NCI-H2227 (cell line): ENCODE measurements around the gene SORL1.

Experiments used
- DNase-seq: peaks from one replicate; lab custom pipeline; 2025; ENCODE audit not compliant: unreplicated experiment; lab: John Stamatoyannopoulos, UW

The SORL1 gene

DNA sequence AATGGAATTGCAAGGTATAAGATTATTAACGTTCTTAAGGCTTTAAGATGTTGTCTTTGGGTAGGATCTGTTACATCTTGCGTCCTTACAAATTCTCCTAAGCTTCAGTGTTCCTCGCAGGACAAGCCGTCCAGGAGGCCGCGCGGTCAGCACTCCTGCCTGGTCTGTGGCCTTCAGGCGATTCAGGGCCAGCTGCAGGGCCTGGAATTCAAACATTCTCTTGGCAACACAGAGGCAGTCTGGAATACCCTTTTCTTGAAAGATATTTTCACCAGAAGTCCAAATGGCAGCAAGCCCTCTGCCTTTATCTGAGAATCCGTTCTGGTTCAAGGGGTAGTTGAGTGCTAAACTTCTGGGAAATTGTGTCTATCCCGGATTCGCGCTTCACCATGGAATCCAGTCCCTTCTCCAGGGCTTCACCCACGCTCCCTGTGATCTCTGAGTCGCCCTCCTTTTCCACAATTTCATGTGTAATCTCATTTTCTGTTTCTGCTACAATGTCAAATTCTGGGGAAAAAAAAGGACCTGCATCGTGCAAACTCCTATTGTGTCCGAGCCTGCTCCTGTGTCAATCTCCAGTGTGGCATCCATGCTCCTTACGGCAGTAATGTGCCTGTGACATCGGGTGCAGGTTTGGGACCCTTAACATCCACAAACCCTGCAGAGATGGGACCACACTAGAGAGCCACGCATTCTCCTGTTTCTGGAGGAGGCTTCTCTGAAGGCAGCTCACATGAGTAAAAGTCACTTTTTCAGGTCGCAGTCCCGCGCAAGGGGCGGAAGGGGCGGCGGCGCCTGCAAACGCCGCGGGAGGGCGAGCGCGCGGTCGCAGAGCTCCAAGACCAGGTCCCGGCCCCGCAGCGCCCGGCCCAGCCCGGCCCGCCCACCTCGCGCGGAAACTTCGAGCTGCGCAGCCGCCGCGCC, 25.4 kb upstream of the SORL1 start:
- DNase-seq: peak; percentile 16

DNA sequence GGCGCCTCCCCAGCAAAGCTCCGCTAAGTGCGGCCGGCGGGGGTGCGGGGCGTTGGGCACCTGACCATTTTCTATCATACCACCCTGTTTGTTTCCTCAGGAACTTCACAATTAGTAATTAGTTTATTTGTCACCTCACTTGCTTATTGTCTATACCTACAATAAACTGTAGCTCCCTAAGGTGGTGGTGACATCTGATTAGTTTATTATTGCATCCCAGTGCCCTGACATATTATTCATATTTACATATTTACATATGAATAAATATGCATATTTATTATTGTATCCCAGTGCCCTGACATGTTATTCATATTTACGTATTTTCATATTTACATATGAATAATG, 24.7 kb upstream of the SORL1 start:
- no peak for DNase-seq

DNA sequence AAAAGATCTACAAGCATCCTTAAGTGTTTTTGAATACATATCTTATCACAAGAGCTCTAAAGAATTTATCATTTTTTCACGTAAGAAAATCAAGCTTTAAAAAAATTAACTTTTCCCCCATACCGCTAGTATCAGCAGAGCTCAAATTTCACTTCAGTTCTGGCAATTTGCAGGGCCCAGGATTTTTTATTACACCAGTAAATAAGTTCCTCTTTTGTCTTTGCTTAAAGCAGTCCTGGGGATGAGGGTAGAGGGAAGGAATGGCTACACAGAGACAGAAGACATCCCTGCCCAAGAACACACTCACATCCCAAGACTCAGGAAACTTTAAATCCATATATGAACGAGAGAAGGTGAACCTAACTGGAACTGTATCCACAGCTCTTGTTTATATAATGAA, 22.6 kb upstream of the SORL1 start:
- no peak for DNase-seq

DNA sequence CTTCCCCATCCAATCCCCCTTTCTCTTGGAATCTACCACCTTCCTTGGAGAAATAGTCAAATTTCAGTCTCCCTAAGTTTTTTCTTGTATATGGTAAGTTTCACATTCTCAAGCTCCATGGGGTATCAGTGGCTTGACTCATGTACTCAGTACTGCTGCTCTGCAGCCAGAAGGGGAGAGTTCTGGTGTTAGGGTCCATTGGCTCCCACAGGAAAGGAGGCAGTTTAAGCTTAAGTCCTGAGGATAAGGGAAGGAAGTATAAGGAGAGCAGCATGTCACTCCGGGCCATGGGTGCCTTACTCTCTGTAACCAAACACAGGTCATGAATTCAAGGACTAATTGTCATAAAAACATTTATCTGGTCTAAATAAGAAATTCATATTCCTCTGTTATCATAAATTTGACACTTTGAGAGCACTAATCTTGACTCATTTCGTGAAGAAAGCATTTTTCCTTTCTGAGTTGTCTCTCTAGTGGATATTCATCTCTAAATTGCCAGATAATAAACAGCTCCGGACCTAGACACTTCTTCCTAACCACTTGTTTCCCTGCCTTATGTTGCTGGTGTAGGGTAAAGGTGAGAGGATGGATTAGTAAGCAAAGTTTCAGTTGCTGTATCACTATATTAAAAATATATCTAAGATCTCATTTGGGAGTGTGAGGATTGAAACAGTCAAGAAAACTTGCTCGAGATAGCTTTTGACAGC, 20.1 kb upstream of the SORL1 start:
- no peak for DNase-seq

DNA sequence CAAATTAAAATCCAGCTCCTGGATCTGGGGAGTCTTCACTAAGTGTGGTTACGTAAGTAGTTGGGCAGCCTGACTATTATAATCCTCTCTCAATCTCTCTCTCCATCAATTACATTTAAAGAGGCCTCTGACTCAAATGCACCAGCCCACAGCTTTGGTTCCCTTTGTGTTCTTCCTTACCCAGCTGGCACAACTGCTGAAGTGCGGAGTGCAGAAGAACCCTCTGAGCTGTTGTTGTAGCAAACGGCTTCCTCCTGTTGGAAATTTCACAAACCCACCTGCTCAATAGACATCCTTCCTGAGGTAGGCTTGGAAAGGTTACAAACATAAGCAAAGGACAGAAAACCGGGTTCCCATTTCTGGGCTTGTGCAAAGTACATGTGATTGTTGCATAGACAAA, 17.0 kb upstream of the SORL1 start:
- DNase-seq: peak; percentile 7

DNA sequence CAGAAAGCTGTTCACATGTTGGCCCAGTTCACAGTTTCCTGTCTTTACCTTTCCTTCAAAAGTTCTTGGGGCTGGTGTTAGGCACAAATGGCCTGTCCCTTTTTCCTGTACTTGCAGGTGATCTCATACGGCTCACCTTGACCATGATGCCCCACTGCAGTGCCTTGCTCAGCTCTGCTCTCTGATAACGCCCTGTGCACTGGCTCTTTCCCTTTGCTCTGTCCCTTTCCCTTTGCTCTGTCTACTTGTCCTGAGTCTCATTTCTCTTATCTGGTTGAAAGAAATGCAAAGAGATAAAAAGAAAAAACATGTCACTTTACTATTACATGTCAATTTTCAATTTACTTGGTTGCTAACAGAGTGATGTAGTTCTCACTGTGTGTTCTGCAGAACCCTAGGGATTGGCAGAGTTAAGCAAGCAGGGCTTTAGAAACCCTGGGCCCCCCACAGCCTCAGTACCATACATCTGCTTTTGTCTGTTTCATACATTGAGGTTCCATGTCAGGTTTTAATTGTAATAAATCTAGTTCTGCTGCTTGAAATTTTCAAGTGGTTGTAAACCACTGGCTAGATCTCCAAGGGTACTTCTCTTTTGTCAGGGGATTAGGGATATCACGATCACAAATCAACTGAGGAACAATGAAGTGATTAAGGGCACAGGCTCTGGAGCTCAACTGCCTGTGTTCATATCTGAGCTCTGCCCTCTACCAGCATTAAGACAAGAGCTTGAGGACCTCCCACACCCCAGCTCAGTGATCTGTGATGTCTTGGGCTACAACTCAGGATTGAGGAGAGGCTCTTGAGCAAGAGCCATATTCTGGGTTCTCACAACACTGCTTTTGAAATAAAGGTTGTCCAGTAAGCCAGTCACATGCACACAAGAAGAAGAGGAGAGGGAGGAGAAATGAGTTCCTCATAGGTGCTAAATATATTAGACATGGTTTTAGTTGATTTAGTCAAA, 16.3 kb upstream of the SORL1 start:
- no peak for DNase-seq

DNA sequence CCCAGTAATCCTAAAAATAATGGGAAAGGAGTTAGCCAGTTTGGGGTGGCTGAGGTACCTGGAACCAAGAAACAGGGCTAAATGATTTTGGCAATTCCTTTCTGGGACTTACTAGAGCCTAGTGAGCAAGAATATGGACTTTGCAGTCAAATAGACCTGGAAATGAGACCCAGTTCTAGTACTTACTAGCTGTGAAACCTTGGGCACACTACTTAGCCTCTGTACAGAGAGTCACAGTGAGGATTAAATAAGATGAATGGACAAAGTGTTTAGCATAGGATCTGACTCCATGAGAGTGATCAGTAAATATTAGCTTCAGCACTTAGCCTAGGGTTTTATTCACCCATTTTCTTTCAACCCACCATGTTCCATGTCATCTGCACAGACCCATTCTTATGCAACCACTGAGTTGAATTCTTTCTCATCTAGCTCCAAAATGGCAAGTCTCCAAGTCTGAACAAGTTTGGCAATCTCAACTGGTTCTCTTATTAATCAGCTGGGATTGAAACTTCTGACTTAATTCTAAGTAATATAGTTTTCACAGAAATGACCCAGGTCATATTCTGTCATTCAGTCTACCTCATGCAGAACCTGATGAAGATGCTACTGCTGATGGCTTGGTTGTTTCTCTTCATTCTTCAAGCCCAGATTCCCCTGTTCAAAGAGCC, 15.0 kb upstream of the SORL1 start:
- DNase-seq: no peak

DNA sequence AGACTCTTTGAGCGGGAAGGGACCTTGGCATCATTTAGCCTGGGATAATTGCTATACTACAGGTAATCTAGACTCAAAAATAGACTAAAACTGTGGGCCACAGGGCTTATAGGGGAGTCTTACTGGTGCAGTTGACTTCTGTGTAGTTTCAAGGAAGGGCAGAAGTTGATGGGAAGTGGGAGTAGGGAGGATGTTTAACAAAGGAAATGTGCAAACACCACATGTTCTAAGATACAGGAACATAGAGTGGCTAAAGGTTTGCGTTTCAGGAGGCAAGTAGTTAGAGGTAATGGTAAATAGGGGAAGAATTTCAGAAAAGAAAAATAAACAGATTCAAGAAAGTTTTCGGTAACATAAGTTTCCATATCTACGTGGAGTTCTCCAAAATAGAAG, 14.4 kb upstream of the SORL1 start:
- no peak for DNase-seq

DNA sequence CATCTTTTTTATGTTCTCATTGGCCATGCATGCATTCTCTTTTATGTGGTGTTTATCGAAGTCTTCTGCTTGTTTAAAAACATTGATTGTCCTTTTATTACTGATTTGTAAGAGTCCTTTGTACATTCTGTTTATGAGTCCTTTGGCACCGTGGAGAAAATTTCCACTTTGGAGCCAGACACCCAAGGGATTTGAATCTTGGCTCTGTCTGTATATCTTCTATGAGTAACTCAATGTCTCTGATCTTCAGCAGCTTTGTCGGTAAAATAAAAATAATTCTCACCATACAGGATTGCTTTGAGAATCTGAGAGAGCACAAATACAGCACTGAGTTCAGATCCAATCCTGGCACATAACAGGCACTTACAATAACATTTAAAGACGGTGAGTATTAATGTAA, 12.8 kb upstream of the SORL1 start:
- DNase-seq: no peak

DNA sequence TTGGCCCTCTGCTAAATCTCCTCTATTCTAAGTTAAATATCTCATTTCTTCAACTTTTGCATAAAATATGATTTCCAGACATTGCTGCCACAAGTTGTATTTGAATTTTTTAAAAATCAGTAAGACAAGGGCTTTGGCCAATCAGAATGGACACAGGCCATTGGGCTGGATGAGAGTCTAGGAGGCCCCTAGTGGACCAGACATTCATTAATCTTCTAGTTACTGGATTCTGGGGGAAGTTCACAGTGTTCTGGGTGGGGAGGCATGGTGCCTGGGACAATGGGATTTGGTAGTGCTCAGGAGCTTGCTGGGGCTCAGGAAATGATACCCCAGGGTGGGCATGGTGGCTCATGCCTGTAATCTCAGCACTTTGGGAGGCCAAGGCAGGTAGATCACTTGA, 12.4 kb upstream of the SORL1 start:
- DNase-seq: no peak

DNA sequence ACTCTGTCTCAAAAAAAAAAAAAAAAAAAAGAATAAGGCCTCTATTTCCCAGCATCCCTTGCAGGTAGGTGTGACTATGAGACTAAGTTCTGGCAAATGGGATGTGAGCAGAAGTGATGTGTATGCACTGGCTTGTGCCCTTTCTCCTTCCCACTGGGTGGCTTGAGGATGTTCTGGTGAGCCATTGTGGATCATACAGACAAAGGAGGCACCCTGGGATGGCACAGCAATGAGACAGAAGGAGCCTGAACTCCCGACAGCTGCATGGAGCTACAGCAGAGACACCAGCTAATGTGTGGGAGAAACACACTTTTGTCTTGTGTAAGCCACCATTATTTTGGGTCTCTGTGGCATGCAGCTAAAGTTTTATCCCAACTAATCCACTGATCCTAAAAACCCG, 10.6 kb upstream of the SORL1 start:
- no peak for DNase-seq

DNA sequence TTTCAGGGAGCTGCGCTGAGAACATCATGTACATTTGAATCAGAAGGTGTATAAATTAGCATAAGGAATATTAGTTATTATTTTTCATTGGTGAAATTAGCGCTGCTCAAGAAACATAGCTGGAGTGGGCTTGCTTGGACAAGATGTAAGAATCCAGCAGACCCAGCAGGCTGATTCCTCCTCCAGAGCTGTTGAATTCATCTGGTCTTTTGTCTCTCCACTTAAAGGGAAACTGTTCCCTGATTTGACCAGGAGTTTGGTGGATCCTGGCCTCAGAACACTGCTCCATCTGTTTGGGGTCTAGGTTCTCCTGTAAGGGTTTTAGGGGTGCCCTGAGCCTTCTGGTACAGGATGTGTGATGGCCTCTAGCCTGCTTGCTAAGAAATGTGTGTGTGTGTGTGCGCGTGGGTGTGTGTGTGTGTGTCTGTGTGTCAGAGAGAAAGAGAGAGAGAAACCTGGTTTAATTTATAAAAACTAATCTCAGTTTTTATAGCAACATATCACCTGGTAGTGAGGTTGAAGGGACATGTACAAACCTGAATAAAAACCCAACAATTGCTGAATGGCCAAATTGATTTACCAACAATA, 8.3 kb upstream of the SORL1 start:
- DNase-seq: no peak

DNA sequence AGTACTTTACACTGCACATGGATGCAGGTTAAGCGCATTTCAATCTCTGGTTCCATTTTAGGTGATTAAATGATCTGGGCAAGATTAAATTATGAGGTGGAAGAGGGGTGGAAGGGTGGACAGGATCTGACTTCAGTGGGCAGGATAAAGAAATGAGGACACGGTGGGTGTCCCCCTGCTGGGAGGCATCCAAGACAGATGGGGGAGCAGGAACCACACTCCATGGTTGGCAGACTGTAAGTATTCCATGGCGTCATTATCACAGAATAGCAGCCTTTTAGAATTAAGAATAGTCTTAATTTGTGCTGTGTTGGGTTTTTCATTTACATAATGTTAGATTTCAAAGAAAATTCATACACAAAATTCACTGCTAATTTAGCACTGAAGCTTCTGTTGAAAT, 7.6 kb upstream of the SORL1 start:
- DNase-seq: no peak

DNA sequence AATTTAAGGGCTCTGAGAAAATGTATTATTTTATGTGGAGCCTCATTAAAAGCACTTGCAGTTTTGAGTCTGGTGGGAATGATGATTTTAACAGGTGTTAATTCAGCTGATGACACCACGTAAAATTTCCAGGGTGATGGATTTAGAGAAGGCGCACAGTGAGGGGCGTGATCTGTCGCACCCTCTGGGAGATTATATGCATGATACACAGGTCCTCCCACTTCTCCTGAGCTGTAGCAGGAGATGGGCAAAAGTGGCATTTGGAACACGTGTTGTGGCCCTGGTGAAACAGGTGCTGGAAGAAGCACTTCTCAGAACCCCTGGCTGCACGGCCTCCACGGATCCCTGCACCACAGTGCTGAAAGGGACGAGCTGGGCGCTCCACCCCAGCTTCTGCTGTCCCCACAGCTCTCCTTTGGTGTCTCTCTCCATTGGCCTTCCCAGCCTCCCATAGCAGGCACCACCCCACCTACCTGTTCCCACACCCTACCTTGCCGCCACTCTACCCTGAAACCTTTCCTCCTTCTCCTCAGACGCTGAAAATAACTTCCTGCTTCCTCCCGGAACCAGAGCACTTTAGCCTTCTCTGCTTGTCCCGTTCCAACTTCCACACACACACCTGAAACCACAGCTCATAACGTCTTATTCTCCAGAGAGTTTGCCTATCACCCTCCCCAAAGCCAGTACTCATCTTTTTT, 6.9 kb upstream of the SORL1 start:
- no peak for DNase-seq

DNA sequence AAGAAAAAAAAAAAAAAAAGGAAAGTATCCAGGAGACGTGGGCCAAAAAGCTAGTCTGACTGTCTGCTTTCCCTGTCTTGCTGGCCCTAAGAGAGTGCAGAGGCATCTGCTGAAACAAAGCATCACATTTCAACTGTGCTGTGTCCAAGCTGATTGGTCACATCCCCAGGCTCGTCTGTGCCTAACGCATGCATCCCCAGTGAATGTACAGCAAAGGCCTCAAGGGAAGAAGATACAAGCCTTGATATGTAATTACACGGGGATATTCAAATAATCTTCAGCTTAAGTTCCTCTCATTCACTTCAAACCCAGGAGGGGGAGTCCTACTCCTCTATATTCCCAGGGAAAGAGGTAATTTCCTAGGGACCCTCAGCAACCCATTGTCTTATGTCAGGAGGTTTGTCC, 5.4 kb upstream of the SORL1 start:
- no peak for DNase-seq

DNA sequence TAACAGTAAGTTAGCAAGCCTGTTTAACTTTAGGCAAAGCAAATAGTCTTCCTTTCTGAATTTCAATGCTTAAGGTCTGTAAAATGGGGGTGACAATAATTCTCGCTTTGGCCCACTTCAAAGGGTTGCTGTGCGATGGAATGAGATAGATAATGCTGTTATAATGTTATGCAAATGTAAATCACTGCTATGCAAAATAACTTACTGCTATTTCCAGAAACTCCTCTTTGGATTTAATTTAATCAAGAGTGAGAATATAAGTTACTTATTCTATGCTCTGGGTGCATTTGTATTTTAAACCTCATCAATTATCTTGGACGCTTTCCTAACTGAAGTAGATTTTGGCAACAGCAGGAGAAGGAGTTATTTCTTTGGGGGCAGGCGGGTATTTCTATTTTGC, 4.1 kb upstream of the SORL1 start:
- DNase-seq: no peak

DNA sequence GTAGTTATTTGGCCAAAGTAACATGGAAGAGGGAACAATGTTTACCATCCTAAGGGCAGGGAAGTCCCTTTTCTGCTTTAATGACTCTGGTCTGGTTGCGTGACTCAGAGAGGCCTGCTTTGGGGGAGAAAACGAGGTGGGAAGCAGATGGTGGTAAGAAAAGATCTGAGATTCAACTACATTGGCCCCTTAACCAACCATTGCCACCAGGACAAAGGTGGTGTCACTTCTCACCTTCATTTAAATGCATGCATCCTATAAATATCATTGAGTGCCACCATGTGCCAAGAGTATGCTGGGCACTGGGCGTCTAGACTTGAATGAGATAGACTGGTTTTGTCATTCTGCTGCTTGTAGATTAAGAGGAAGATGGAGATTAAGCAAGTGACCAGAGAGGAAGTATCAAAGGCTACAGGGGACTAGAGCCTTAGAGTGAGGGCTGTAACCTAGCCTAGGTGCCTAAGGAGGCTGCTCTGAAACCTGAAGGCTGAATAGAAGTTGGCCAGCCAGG, 3.6 kb upstream of the SORL1 start:
- DNase-seq: no peak

DNA sequence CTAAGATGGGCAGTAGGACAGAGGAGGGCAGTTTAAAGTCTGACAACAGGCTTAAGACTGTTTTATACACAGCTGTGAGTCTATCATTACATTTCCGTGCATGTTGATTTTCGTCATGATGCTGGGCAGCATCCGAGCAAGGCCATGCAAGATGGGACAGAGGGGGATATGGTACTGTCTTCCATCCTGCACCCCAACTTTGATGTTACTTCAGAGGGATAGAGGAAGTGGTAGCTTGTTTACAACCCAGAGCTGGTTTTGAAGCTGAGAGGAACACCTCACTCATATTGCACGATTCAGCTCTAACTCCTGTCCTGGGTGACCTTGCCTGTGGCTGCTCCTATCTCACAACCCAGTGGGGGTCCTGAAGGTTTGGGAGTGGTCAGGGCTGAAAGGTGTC, 3.0 kb upstream of the SORL1 start:
- no peak for DNase-seq

DNA sequence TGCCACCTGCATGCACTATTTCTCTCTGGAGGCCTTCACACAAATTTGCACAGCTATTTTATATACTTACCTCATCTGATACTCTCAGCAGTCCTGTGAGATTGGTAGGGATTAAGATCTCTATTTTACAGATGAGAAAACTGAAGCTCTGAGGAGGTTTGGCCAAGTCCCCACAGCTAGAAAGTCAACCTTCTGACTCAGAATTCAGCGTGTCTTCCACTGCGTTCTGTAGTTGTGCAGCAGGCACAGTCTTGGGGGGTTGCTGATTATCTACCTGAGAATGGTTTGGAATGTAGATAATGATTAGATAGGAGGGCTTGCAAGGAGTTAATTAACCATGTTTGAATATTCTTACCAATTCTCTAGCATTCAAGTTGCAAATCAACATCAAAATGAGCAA, 2.5 kb upstream of the SORL1 start:
- DNase-seq: no peak

DNA sequence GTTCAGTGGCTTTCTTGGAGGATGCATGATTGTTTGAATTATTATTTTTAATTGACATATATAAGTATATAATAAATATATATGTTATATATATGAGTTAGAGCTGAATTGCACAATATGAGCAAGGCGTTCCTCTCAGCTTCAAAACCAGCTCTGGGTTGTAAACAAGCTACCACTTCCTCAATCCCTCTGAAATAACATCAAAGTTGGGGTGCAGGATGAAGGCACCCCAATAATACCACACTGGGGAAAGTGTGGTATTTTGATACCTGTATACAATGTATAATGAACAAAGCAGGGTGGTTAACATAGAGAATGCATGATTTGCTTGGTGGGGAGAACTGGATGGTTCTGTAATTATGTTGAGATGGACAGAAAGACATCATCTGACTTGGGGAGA, 1.7 kb upstream of the SORL1 start:
- no peak for DNase-seq
